ENCODE data around the gene FAM118A.
A peak's percentile ranks its signal among the peaks of the same experiment; 100 is the strongest.

FAM118A gene

DNA sequence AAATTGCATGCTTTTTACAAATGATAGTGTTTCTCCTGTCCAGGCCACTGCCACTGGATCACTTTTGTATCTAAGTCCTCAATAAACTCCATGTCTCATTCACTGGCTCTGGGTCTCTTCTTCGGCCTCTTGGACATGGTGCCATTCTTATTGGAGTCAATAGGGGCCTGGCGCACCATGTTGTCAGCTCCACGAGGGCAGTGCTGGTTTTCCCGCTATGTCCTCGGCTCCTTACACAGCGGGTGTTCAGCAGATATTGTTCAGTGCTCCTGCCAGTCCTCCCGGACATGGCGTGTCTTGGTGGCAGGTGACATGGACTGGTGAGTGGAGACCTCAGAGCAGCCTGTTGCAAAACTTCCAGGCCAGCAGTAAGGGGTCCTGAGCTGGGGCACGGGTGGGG, 3.6 kb upstream of the FAM118A start:
- FAIRE-seq, result no peak
- DNase-seq (ENCODE audit: extremely low spot score, insufficient read length, low read depth), result no peak

DNA sequence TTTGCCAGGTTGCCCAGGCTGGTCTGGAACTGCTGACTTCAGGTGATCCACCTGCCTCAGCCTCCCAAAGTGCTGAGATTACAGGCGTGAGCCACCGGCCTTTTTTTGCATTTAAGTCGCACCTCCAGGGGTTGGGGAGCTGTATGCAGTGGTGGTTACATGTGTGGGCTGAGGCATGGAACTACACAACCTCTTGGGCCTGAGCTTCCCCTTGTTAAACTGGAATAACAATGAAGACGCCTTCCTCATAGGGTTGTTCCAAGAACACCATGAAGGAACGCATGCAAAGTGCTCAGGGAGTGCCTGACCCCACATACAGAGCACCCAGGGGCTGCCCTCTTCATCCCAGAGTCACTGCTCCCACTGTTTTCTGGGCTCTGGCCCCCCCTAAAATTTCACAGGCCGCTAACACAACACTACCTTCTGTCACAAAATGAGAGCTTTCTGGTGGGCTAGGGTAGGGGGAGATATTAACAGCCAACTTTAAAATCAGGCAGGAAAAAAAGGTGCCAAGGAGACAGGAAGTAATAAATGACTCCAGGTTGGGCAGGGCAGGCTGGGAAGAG, 1.3 kb upstream of the FAM118A start:
- peak; percentile 9 for FAIRE-seq
- no peak for DNase-seq (ENCODE audit: extremely low spot score, insufficient read length, low read depth)

- no peak for DNase-seq (ENCODE audit: extremely low spot score, insufficient read length, low read depth)
- no peak for FAIRE-seq
Measured at GRCh38 chr22:45308957-45309421, 745 bp upstream of the FAM118A start.

DNA sequence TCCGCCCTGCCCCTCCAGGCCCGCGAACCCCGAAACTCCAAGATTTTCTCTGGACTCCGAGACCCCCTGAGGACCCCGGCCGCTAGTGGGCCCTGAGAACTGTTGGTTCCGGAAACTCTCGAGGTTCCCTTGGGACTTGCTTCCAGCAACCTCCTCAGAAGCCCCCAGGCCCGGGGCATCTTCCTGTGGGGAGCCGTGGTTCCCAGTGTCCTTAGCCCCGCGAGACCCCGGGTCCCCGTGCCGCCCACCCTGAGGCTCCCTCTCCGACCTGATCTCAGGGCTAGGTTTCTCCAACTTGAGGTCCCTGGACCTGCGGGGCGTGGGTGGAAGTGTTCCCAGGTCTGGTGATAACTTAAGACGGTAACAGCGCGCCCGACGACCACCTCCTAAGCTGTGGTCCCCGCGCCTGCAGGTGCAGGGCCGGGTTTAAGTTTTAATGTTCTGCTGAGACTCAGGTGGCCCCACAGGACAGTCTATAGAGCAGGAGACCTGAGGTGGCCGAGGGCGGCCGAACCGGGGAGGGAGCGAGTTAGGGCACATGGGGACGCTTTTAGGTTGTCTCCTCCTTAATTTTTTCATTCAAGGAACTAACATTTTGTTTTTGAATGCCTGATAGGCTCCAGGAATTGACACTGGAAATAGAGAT, 720 bp downstream of the FAM118A start:
- FAIRE-seq (no peak), DNase-seq (ENCODE audit: extremely low spot score, insufficient read length, low read depth) (no peak)

DNA sequence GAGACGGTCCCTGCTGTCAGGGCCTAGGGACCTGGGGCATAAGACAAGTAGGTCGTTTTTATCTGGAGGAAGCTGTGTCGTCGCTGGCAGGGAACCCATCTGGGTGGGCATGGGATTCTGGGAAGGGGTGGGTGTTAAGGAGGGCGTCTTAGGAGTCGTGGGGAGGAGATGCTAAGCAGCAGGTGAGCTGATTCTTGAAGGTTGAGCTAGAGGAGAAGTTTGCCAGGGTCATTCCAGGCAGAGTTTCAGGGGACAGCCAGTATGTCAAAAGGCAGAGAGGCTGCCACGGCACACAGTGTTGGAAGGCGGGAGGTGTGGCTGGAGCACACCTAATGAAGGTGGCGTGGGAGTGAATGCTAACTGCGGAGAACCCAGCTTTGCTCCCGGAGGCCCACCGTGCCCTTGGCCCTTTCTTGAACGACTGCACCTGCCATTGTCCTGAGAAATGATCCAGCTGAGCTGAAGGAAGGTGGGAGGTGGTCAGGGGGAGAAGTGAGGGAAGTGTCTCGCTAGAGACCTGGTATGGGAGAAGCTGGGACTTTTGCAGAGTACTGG, 1.3 kb downstream of the FAM118A start:
- DNase-seq (ENCODE audit: extremely low spot score, insufficient read length, low read depth), result no peak
- no peak for FAIRE-seq

DNA sequence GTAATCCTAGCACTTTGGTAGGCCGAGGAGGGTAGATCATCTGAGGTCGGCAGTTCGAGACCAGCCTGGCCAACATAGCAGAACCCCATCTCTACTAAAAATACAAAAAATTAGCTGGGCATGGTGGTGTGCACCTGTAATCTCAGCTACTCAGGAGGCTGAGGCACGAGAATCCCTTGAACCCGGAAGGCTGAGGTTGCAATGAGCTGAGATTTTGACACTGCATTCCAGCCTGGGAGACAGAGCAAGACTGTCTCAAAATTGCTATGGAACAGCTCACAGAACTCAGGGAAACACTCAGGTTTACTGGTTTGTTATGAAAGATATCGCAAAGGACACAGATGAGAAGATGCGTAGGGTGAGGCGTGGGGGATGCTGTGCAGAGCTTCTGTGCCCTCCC, 2.7 kb downstream of the FAM118A start:
- no peak for FAIRE-seq

GRCh38 chr22:45312856-45313255, 3.1 kb downstream of the FAM118A start:
- DNase-seq (ENCODE audit: extremely low spot score, insufficient read length, low read depth) (no peak), FAIRE-seq (no peak)

More for the DNA sequence above, 2.7 kb downstream of the FAM118A start:
- DNase-seq (ENCODE audit: extremely low spot score, insufficient read length, low read depth), result no peak

DNA sequence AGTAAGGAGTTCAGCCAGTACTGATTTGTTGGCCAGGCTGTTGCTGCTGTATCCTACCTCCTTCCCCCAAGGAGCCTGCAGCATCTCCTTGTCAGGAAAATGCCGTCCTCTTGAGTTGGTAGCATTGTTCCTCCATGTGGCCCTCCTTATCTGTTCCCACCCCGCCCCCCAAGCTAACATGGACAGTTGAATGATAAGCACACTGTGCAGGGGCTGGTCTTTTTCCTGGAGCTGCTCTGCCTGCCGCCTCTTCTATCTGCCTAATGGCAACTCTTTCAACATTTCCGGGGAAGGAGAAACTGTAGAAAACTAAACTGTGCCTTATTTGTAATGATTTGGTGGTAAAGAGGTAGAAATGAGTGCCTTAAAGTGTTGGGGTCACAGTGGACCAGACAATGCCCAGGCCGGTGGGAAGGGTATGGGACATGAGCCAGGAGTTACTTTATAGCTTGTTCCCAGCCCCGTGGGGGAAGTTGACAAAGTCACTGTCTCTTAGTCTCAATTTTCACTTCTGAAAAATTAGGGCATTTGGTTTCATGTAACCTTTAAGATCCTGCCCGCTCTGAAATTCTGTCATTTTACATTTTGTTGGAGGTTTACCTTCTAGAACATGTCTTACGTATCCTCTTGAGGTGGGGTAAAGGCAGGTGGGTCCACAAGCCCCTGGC, 4.5 kb downstream of the FAM118A start:
- no peak for FAIRE-seq
- DNase-seq (ENCODE audit: extremely low spot score, insufficient read length, low read depth), result no peak

DNA sequence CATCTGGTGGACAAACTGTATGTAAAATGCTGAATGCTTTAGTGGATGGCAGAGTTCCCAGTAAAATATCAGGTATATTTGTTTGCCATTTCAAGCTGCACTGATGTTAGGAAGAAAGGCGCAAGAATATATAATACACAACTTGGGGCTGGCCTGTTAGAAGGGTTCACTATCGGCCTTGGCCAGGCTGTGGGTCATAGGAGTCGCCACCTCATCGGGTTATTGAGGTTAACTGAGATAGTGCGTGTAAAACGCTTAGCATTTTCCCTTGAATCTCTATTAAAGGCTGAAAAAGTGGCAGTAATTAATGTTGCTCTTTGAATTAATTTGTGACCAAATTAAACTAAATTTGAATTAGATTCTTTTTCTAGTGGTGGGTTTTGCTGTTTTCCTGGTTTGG, 5.1 kb downstream of the FAM118A start:
- FAIRE-seq (no peak), DNase-seq (ENCODE audit: extremely low spot score, insufficient read length, low read depth) (no peak)

GRCh38 chr22:45316796-45317526, 7.2 kb downstream of the FAM118A start:
- FAIRE-seq, result no peak
- no peak for DNase-seq (ENCODE audit: extremely low spot score, insufficient read length, low read depth)

DNA sequence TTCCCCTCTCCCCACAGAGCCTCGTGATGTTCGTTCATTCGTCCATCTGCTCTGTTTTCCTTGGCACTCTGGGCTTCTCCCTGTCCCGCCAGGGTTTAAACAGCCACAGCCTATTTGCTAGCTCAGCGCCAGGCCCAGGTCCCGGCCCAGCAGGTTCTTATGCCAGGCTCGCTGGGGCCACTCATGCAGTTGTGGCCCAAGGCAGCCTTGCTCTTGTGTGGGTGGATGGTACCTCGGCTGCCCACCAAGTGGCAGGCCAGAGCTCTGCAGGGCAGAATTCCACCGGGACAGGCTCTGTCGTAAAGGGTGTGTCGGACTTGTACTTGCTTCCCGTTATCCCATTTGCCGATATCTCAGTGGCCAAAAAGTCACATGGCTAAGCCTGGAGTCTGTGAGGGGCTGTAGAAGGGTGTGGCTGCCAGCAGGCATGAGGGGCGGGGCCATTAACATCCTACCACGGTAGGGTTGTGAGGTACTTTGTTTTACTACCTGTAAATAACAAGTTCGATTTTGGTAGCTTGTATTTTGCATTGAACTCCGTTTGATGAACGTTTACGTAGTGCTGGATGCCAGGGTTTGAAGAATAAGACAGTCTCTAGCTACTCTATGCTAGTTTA, 7.9 kb downstream of the FAM118A start:
- DNase-seq (ENCODE audit: extremely low spot score, insufficient read length, low read depth) (no peak), FAIRE-seq (no peak)

DNA sequence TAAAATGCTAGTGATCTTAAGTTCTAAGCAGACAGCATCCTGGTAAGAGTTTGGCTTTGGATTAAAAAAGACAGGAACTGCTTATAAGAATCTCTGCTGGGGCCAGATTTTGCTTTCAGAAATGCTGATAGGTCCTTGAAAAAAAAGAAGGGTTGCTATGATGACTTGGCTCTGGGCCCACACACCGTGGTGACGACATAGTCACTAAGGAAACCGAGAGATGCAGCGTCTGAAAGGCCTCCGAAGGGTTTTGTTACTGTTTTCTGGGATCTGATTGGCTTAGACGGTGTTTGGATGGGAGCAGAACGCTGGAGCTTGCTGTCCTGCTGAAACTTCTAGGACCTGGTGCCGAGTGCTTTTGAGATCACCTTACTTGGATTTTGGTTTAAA, 8.4 kb downstream of the FAM118A start:
- peak; percentile 94 for FAIRE-seq
- peak; percentile 66 for DNase-seq (ENCODE audit: extremely low spot score, insufficient read length, low read depth)

GRCh38 chr22:45318558-45319323, 9.0 kb downstream of the FAM118A start:
- FAIRE-seq (no peak), DNase-seq (ENCODE audit: extremely low spot score, insufficient read length, low read depth) (peak; percentile 29)

- FAIRE-seq (no peak), DNase-seq (ENCODE audit: extremely low spot score, insufficient read length, low read depth) (no peak)
Measured at GRCh38 chr22:45319324-45319685, 9.6 kb downstream of the FAM118A start.

- DNase-seq (ENCODE audit: extremely low spot score, insufficient read length, low read depth) (no peak), FAIRE-seq (no peak)
Measured at GRCh38 chr22:45320357-45320976, 10.7 kb downstream of the FAM118A start.

GRCh38 chr22:45321827-45322226, 12.1 kb downstream of the FAM118A start:
- no peak for DNase-seq (ENCODE audit: extremely low spot score, insufficient read length, low read depth)
- FAIRE-seq, result no peak

DNA sequence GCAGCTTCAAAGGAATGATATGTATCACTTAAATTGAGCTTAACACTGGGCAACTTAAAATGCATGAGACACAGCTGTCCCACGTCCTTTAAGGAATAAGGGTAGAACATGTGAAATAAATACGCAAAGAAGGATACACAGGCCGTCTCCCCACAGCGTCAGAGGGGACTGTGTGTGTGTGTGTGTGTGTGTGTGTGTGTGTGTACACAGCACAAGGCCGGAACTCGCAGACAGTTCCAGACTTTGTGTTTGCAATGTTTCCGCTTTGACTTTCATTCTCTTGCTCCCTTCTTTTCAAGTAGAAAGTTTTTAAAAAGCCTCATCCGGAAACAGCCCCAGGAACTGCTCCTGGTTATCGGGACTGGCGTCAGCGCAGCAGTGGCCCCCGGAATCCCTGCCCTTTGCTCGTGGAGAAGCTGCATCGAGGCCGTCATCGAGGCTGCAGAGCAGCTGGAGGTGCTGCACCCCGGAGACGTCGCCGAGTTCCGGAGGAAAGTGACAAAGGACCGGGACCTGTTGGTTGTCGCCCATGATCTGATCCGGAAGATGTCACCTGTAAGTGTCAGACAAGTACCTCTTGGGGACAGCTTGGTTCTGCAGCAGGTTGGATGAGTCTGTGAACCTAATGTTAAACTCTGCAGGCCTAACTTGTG, 13.3 kb downstream of the FAM118A start:
- DNase-seq (ENCODE audit: extremely low spot score, insufficient read length, low read depth), result no peak
- FAIRE-seq, result no peak

DNA sequence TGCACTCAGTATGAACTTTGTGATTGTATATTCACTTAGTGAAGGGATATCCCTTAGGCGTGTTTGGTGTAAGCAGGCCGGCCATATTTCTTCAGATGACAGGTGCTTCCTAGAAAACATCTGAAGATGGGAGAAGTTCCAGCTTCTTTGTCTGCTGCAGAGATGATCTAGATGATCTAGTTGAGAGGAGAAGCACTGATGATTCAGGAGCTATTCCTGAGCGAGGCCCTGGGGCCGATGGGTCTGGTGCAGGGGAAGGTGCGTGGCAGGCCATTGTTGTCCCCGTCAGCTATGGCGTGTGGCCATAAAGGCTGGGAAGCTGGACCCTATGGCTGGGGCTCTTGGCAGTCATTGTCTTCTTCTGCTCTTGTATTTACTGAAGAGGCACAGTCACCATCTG, 14.0 kb downstream of the FAM118A start:
- FAIRE-seq (no peak), DNase-seq (ENCODE audit: extremely low spot score, insufficient read length, low read depth) (no peak)

GRCh38 chr22:45324311-45324711, 14.6 kb downstream of the FAM118A start:
- DNase-seq (ENCODE audit: extremely low spot score, insufficient read length, low read depth), result no peak
- FAIRE-seq, result no peak

Data from GM18507 (cell line).